Adrenal gland (tissue), 12 donors: ENCODE data around the gene GTF2F1. TPM values are rescaled to one million over a fixed set of nuclear protein-coding genes. Genes with fewer than 3 reads are reported as not detected.

ENCODE experiments used
- DNase-seq, 7 donors: peaks; one replicate each; pipeline ENCODE4 v3.0.0-alpha.2; 2019 to 2020
- H3K27ac ChIP-seq, 5 donors: fragments of 200-600 bp; sonication (generic) in 4 of 5; 1 replicate in 3 of 5; 2 replicates in 2 of 5; pipeline versions ENCODE4 v1.5.1 to v1.8.0; 2016 to 2020; ENCODE audit warnings: mild to moderate bottlenecking in 1 of 5
- H3K27me3 ChIP-seq: fragments of 200-600 bp; 2 replicates; pipeline ENCODE4 v1.8.0; 2021
- H3K36me3 ChIP-seq, 2 donors: fragments of 200-600 bp; replicated peaks in 1 of 2; 1 replicate in 1 of 2; 2 replicates in 1 of 2; pipeline versions ENCODE4 v1.5.1 to v1.8.0; 2018 to 2022
- H3K4me1 ChIP-seq, 2 donors: fragments of 200-600 bp; replicated peaks in 1 of 2; 1 replicate in 1 of 2; 2 replicates in 1 of 2; pipeline versions ENCODE4 v1.5.1 to v1.8.0; 2018 to 2021
- H3K4me3 ChIP-seq, 4 donors: fragments of 200-600 bp; sonication (generic) in 3 of 4; one replicate each; pipeline ENCODE4 v1.5.1; 2016 to 2018
- H3K9me3 ChIP-seq, 3 donors: fragments of 200-600 bp; sonication (generic) in 1 of 3; replicated peaks in 1 of 3; 1 replicate in 2 of 3; 2 replicates in 1 of 3; pipeline versions ENCODE4 v1.5.1 to v1.8.0; 2016 to 2021
- POLR2A ChIP-seq, 2 donors: fragments of 450-650 bp; IDR thresholded peaks; one replicate each; pipeline ENCODE4 v1.6.1; 2017; ENCODE audit warnings: antibody characterized with exemption in 2 of 2, mild to moderate bottlenecking in 2 of 2, moderate library complexity in 1 of 2
- WGBS, 4 donors: extraction: QIAGEN DNeasy Blood & Tissue Kit in 2 of 4; methylation state at CpG; one replicate each; pipeline versions ENCODE4 v1.1.5 to v1.1.7; 2013 to 2017; 5-methylcytosine and 5-hydroxymethylcytosine counted together
- intact Hi-C, 2 donors: fragments of 100-400 bp; cut with DNase I; formaldehyde crosslinking; loops; one replicate each; pipeline versions ENCODE4 v1.14.1 to v1.15.0; 2022 to 2023
- polyA plus RNA-seq, 3 donors: library from polyadenylated mRNA; stranded (reverse); fragments of 200-250 nt in 2 of 3; fragments of 350-450 nt in 1 of 3; fragmentation: Illumina TruSeq in 1 of 3; extraction: RNeasy Lipid Tissue Mini Kit (QIAGEN cat#74804) in 1 of 3; gene quantifications; one replicate each; pipeline ENCODE4 v1.2.3, GENCODE V29; 2013 to 2014
- total RNA-seq, 9 donors: library from RNA; depleted of rRNA in 4 of 9; stranded (reverse); fragments of >200 nt in 4 of 9; fragments of 120-200 nt in 1 of 9; fragmentation: NEBNext Ultra II Directional in 1 of 9; extraction: Animal tissue kit (Norgen Biotek cat#: 25700) in 1 of 9; gene quantifications; one replicate each; pipeline versions ENCODE4 v1.1.0 to v1.2.4, GENCODE V29; 2013 to 2023
- TF ChIP-seq, protein P1 (sequence below), 6 experiments: fragments of 450-650 bp in 4 of 6; fragments of 200-600 bp in 2 of 6; sonication (generic) in 1 of 6; IDR thresholded peaks; 1 replicate in 5 of 6; 2 replicates in 1 of 6; pipeline versions ENCODE4 v1.5.1 to v1.8.0; 2016 to 2021; ENCODE audit warnings: antibody characterized with exemption in 6 of 6, mild to moderate bottlenecking in 2 of 6, moderate library complexity in 1 of 6
- donor health status: healthy with polysubstance abuse.
- donor health status: Bipolar disorder and iron deficiency.
- donor health status: DM: yes; HTN: yes; CAD: no.
- donor health status: DM: no; HTN: no; CAD: no.
- donor health status: DM: no; HTN: no; CAD: no.
- donor health status: DM: yes; HTN: yes; CAD: no.

GTF2F1 gene
- total and polyA plus RNA-seq, 12 donors: 29.0 to 79.1 (median 53.8) TPM

GRCh38 chr19:6439743-6440142, 46.8 kb upstream of the GTF2F1 start:
- WGBS, 4 donors: 70 to 86% (median 81%) methylated on average over 4 of the region's 4 CpGs
- no peak for TF ChIP-seq POLR2A (IDR thresholded peaks at IDR 0.05)
- TF ChIP-seq, protein P1, sequence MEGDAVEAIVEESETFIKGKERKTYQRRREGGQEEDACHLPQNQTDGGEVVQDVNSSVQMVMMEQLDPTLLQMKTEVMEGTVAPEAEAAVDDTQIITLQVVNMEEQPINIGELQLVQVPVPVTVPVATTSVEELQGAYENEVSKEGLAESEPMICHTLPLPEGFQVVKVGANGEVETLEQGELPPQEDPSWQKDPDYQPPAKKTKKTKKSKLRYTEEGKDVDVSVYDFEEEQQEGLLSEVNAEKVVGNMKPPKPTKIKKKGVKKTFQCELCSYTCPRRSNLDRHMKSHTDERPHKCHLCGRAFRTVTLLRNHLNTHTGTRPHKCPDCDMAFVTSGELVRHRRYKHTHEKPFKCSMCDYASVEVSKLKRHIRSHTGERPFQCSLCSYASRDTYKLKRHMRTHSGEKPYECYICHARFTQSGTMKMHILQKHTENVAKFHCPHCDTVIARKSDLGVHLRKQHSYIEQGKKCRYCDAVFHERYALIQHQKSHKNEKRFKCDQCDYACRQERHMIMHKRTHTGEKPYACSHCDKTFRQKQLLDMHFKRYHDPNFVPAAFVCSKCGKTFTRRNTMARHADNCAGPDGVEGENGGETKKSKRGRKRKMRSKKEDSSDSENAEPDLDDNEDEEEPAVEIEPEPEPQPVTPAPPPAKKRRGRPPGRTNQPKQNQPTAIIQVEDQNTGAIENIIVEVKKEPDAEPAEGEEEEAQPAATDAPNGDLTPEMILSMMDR (IDR thresholded peaks at IDR 0.05): no peak
- Histone ChIP-seq H3K27me3 (no peaks in the 10 kb centered on the region), H3K4me1 (no peaks in the 10 kb centered on the region), H3K9me3 (no peaks in the 10 kb centered on the region), H3K4me3 (no peak overlapping the region), H3K27ac (no peak overlapping the region), H3K36me3 (no peaks in the 10 kb centered on the region)
- no peak for DNase-seq
- intact Hi-C loops: no loop called here

DNA sequence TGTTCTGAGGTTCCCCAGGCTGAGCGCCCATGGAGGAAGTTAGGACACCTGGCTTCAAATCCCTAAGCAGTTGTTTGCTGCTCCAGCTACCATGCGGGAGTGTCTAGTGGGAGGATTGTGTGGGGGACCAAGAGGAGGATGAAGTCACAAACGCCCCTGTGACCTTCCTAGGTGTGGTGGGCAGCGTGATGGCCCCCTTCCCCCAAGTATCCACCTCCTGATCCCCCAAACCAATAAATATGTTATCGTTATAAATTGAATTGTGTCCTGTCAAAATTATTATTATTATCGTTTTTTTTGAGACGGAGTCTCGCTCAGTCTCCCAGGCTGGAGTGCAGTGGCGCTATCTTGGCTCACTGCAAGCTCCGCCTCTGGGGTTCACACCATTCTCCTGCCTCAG, 40.7 kb upstream of the GTF2F1 start, which contains the start of gene SLC25A41:
SLC25A41 (minus strand) TSS at position 101 of the 400 bp plus-strand sequence; CDS start at position 31, 70 bp downstream.
- WGBS, 4 donors: 86 to 94% (median 89%) methylated on average over 9 to 10 of the region's 10 CpGs
- intact Hi-C loops: no loop called here

DNA sequence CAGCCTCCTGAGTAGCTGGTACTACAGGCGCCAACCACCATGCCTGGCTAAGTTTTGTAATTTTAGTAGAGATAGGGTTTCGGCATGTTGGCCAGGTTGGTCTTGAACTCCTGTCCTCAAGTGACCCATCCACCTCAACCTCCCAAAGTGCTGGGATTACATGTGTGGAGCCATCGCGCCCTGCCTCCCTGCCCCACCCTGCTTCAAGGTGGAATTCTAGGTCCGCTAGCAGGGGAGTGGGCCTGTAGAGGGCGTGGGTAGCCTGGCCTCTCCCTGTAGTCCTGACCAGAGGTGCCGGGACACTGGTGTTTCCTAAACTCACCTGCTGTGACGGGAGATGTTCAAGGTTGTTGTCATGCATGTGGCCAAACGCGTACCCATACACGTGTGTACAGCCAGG, 40.2 kb upstream of the GTF2F1 start:
- Histone ChIP-seq H3K27me3 (no peaks in the 10 kb centered on the region), H3K9me3 (no peaks in the 10 kb centered on the region), H3K36me3 (no peaks in the 10 kb centered on the region), H3K4me1 (no peaks in the 10 kb centered on the region), H3K4me3 (no peak overlapping the region), H3K27ac (no peak overlapping the region)
- WGBS, 4 donors: 86 to 96% (median 90%) methylated on average over 3 to 11 of the region's 11 CpGs
- DNase-seq: no peak
- TF ChIP-seq, protein P1 (IDR thresholded peaks at IDR 0.05): no peak
- no peak for TF ChIP-seq POLR2A (IDR thresholded peaks at IDR 0.05)
- intact Hi-C loops: no loop called here

More for the DNA sequence above, 40.7 kb upstream of the GTF2F1 start, which contains the start of gene SLC25A41:
- H3K36me3 ChIP-seq: no peaks in the 10 kb centered on the region
- H3K4me3 ChIP-seq: no peak within 1 kb of the TSS
- H3K4me1 ChIP-seq: no peaks in the 10 kb centered on the region
- no peak within 1 kb of the TSS for H3K27ac ChIP-seq
- no peak for TF ChIP-seq POLR2A (IDR thresholded peaks at IDR 0.05)
- TF ChIP-seq, protein P1 (IDR thresholded peaks at IDR 0.05): no peak
- DNase-seq: no peak
- no peaks in the 10 kb centered on the region for H3K9me3 ChIP-seq
- H3K27me3 ChIP-seq: no peaks in the 10 kb centered on the region

DNA sequence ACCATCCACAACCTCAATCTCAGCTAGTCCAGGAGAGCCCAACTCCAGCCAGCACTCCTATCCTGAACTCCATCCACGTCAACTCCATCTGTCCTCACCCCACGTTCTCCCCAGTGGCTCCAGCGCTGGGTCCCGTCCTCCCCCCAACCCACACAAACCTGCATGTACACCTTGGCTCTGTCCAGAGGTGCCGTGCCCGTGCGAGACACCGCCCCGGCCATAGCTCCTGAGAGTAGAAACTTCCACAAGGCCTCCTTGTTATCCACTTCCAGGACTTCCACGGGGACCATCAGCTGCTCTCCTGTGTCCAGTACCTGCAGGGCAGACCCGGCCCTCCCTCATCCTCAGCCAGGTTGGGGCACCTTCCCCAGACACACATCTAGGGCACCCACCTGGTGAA, 38.9 kb upstream of the GTF2F1 start:
- TF ChIP-seq, protein P1 (IDR thresholded peaks at IDR 0.05): no peak
- no peak for TF ChIP-seq POLR2A (IDR thresholded peaks at IDR 0.05)
- WGBS, 4 donors: 90 to 97% (median 92%) methylated on average over 10 to 11 of the region's 11 CpGs
- Histone ChIP-seq H3K27me3 (no peaks in the 10 kb centered on the region), H3K9me3 (no peaks in the 10 kb centered on the region), H3K27ac (no peak overlapping the region), H3K36me3 (no peaks in the 10 kb centered on the region), H3K4me1 (no peaks in the 10 kb centered on the region), H3K4me3 (no peak overlapping the region)
- intact Hi-C loops: no loop called here
- DNase-seq: no peak
